ENCODE results near the gene RNASE4. TPM values are rescaled to one million over a fixed set of nuclear protein-coding genes. Genes with fewer than 3 reads are reported as not detected.

The RNASE4 gene
- total RNA-seq, 2 donors from 2014 or later: 0.73 to 1.6 TPM

- Histone ChIP-seq H3K36me3 (ENCODE audit: control insufficient read depth, insufficient read depth, low read length) (no peaks in the 10 kb centered on the region), H3K27ac (ENCODE audit: low read depth, low read length) (no peak overlapping the region), H3K4me3 (ENCODE audit: low read length) (no peak overlapping the region), H3K9ac (ENCODE audit: extremely low read depth, low read length, poor library complexity, severe bottlenecking) (no peak overlapping the region), H3K27me3 (ENCODE audit: control insufficient read depth, insufficient read depth, low read length, poor library complexity, severe bottlenecking) (no peaks in the 10 kb centered on the region), H3K4me1 (ENCODE audit: control insufficient read depth, insufficient read depth, low read length) (no peaks in the 10 kb centered on the region), H3K9me3 (ENCODE audit: control insufficient read depth, low read length) (peaks cover 14% of the 10 kb centered on the region)
- TF ChIP-seq CTCF (conservative IDR thresholded peaks at IDR 0.05): no peak
- no peaks in the 10 kb centered on the region for H3K4me1 Mint-ChIP-seq
- no peaks in the 10 kb centered on the region for H3K9me3 Mint-ChIP-seq
- H3K27me3 Mint-ChIP-seq (ENCODE audit: insufficient read depth): no peaks in the 10 kb centered on the region
- no peak for DNase-seq
- no peak overlapping the region for H3K27ac Mint-ChIP-seq
- H3K4me3 Mint-ChIP-seq: no peak overlapping the region
- 90 to 94% methylated on average over 2 to 4 of the region's 4 CpGs for WGBS, 2 experiments (ENCODE audit: insufficient coverage in 1 of 2, insufficient read length in 1 of 2)
- no peaks in the 10 kb centered on the region for H3K36me3 Mint-ChIP-seq (ENCODE audit: low read depth)
Measured at GRCh38 chr14:20742132-20742531, 57.8 kb downstream of the RNASE4 start.

GRCh38 chr14:20743556-20743955 is 59.2 kb downstream of the RNASE4 start:
- Mint-ChIP-seq H3K27ac (no peak overlapping the region), H3K4me1 (no peaks in the 10 kb centered on the region), H3K36me3 (ENCODE audit: low read depth) (no peaks in the 10 kb centered on the region), H3K27me3 (ENCODE audit: insufficient read depth) (no peaks in the 10 kb centered on the region), H3K4me3 (no peak overlapping the region), H3K9me3 (no peaks in the 10 kb centered on the region)
- Histone ChIP-seq H3K9me3 (ENCODE audit: control insufficient read depth, low read length) (peaks cover 14% of the 10 kb centered on the region), H3K27me3 (ENCODE audit: control insufficient read depth, insufficient read depth, low read length, poor library complexity, severe bottlenecking) (no peaks in the 10 kb centered on the region), H3K36me3 (ENCODE audit: control insufficient read depth, insufficient read depth, low read length) (no peaks in the 10 kb centered on the region), H3K27ac (ENCODE audit: low read depth, low read length) (no peak overlapping the region), H3K9ac (ENCODE audit: extremely low read depth, low read length, poor library complexity, severe bottlenecking) (no peak overlapping the region), H3K4me1 (ENCODE audit: control insufficient read depth, insufficient read depth, low read length) (no peaks in the 10 kb centered on the region), H3K4me3 (ENCODE audit: low read length) (no peak overlapping the region)
- DNase-seq: no peak
- no peak for TF ChIP-seq CTCF (conservative IDR thresholded peaks at IDR 0.05)
- WGBS, 2 experiments (ENCODE audit: insufficient coverage in 1 of 2, insufficient read length in 1 of 2): 100% methylated on average over 2 of the region's 2 CpGs; no CpG with 5 or more reads in 1 of the 2 experiments

- WGBS, 2 experiments (ENCODE audit: insufficient coverage in 1 of 2, insufficient read length in 1 of 2): 91 to 92% methylated on average over 2 to 6 of the region's 6 CpGs
- TF ChIP-seq CTCF (conservative IDR thresholded peaks at IDR 0.05): no peak
Measured at GRCh38 chr14:20745571-20746358, 61.4 kb downstream of the RNASE4 start, which contains the start of gene EDDM3A. TSS of gene EDDM3A (plus strand) at chr14:20745887. CDS start at chr14:20747581, 1,694 bp downstream.

More at GRCh38 chr14:20745571-20746358, 61.4 kb downstream of the RNASE4 start, which contains the start of gene EDDM3A:
- Mint-ChIP-seq H3K27me3 (ENCODE audit: insufficient read depth) (no peaks in the 10 kb centered on the region), H3K4me1 (no peaks in the 10 kb centered on the region), H3K36me3 (ENCODE audit: low read depth) (no peaks in the 10 kb centered on the region), H3K4me3 (no peak within 1 kb of the TSS), H3K9me3 (no peaks in the 10 kb centered on the region), H3K27ac (no peak within 1 kb of the TSS)
- peaks cover 14% of the 10 kb centered on the region for H3K9me3 ChIP-seq (ENCODE audit: control insufficient read depth, low read length)
- H3K4me1 ChIP-seq (ENCODE audit: control insufficient read depth, insufficient read depth, low read length): no peaks in the 10 kb centered on the region
- no peak within 1 kb of the TSS for H3K4me3 ChIP-seq (ENCODE audit: low read length)
- H3K9ac ChIP-seq (ENCODE audit: extremely low read depth, low read length, poor library complexity, severe bottlenecking): no peak within 1 kb of the TSS
- H3K27me3 ChIP-seq (ENCODE audit: control insufficient read depth, insufficient read depth, low read length, poor library complexity, severe bottlenecking): no peaks in the 10 kb centered on the region
- no peak for DNase-seq
- H3K27ac ChIP-seq (ENCODE audit: low read depth, low read length): no peak within 1 kb of the TSS
- H3K36me3 ChIP-seq (ENCODE audit: control insufficient read depth, insufficient read depth, low read length): no peaks in the 10 kb centered on the region
